ENCODE measurements around the gene DPCD.

DPCD gene

GRCh38 chr10:101612872-101613271, 24.8 kb downstream of the DPCD start:
- DNase-seq, result peak; percentile 51
- Histone ChIP-seq H3K27me3 (ENCODE audit: insufficient read depth, low read depth, severe bottlenecking) (no peaks in the 10 kb centered on the region), H3K27ac (peak overlapping the region; percentile 78), H3K4me3 (ENCODE audit: low read depth, low read length) (no peak overlapping the region), H3K36me3 (peaks cover 19% of the 10 kb centered on the region), H3K9me3 (ENCODE audit: severe bottlenecking) (no peaks in the 10 kb centered on the region)
- TF ChIP-seq, protein P1, sequence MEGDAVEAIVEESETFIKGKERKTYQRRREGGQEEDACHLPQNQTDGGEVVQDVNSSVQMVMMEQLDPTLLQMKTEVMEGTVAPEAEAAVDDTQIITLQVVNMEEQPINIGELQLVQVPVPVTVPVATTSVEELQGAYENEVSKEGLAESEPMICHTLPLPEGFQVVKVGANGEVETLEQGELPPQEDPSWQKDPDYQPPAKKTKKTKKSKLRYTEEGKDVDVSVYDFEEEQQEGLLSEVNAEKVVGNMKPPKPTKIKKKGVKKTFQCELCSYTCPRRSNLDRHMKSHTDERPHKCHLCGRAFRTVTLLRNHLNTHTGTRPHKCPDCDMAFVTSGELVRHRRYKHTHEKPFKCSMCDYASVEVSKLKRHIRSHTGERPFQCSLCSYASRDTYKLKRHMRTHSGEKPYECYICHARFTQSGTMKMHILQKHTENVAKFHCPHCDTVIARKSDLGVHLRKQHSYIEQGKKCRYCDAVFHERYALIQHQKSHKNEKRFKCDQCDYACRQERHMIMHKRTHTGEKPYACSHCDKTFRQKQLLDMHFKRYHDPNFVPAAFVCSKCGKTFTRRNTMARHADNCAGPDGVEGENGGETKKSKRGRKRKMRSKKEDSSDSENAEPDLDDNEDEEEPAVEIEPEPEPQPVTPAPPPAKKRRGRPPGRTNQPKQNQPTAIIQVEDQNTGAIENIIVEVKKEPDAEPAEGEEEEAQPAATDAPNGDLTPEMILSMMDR (IDR thresholded peaks at IDR 0.05; ENCODE audit: low read depth, low read length), result no peak

DNA sequence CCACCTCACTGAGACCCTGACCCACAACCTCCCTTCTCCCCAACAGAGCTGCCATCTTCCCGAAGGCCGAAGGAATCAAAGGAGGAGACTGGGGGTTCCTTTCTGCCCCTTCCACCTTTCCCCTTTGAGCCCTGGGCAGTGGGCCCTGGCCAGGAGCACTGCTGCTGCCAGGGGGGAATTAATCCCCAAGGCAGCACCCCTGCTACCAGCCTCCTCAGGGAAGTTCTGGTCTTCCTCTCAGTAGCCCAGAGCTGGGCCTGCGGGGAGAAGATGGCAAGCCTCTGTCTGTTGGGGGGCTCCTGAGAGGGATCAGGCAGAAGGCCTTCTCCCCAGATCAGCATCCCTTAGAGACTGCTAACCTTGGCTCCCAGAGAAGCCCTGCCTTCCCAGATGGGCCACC, 25.5 kb downstream of the DPCD start:
- Histone ChIP-seq H3K9me3 (ENCODE audit: severe bottlenecking) (no peaks in the 10 kb centered on the region), H3K36me3 (peaks cover 19% of the 10 kb centered on the region), H3K27ac (peak overlapping the region; percentile 78), H3K4me3 (ENCODE audit: low read depth, low read length) (no peak overlapping the region), H3K27me3 (ENCODE audit: insufficient read depth, low read depth, severe bottlenecking) (no peaks in the 10 kb centered on the region)
- no peak for DNase-seq
- TF ChIP-seq, protein P1 (IDR thresholded peaks at IDR 0.05; ENCODE audit: low read depth, low read length), result no peak

GRCh38 chr10:101614663-101615524, 26.8 kb downstream of the DPCD start:
- H3K27me3 ChIP-seq (ENCODE audit: insufficient read depth, low read depth, severe bottlenecking), result no peaks in the 10 kb centered on the region
- peak; percentile 57 for DNase-seq
- H3K9me3 ChIP-seq (ENCODE audit: severe bottlenecking), result no peaks in the 10 kb centered on the region
- H3K4me3 ChIP-seq (ENCODE audit: low read depth, low read length), result no peak overlapping the region
- TF ChIP-seq, protein P1 (IDR thresholded peaks at IDR 0.05; ENCODE audit: low read depth, low read length), result 0 out of 2 replicates have a peak, but pooled peaks have one; percentile 9
- H3K36me3 ChIP-seq, result peaks cover 11% of the 10 kb centered on the region
- H3K27ac ChIP-seq, result peak overlapping the region; percentile 67

- no peaks in the 10 kb centered on the region for H3K27me3 ChIP-seq (ENCODE audit: insufficient read depth, low read depth, severe bottlenecking)
- TF ChIP-seq, protein P1 (IDR thresholded peaks at IDR 0.05; ENCODE audit: low read depth, low read length), result no peak
- H3K9me3 ChIP-seq (ENCODE audit: severe bottlenecking), result no peaks in the 10 kb centered on the region
- no peak for DNase-seq
- H3K27ac ChIP-seq, result peak overlapping the region; percentile 67
- H3K4me3 ChIP-seq (ENCODE audit: low read depth, low read length), result no peak overlapping the region
- H3K36me3 ChIP-seq, result peaks cover 11% of the 10 kb centered on the region; the same call in 1 of the 2 replicates
Measured at GRCh38 chr10:101615525-101616116, 27.5 kb downstream of the DPCD start.

- no peak for DNase-seq
- H3K4me3 ChIP-seq (ENCODE audit: low read depth, low read length), result no peak overlapping the region
Measured at GRCh38 chr10:101616415-101617101, 28.4 kb downstream of the DPCD start.

More at GRCh38 chr10:101616415-101617101, 28.4 kb downstream of the DPCD start:
- Histone ChIP-seq H3K27me3 (ENCODE audit: insufficient read depth, low read depth, severe bottlenecking) (no peaks in the 10 kb centered on the region), H3K9me3 (ENCODE audit: severe bottlenecking) (no peaks in the 10 kb centered on the region), H3K36me3 (peaks cover 11% of the 10 kb centered on the region; the same call in 1 of the 2 replicates), H3K27ac (peak overlapping the region; percentile 67; the same call in 1 of the 2 replicates)
- TF ChIP-seq, protein P1 (IDR thresholded peaks at IDR 0.05; ENCODE audit: low read depth, low read length), result no peak
